GM23338 (cell line): ENCODE measurements around the gene SMIM28. TPM values are rescaled to one million over a fixed set of nuclear protein-coding genes. Genes with fewer than 3 reads are reported as not detected.

Experiments used
- ATAC-seq: fragments of 200-7000 bp; cut with Tn5 transposase; 3 replicates; pipeline ENCODE4 v1.9.1; 2020
- DNase-seq: peaks from one replicate; pipeline ENCODE4 v3.0.0-alpha.2; 2015; ENCODE audit warnings: low spot score
- H2AFZ ChIP-seq: fragments of 200-600 bp; sonication (generic); 2 replicates; pipeline ENCODE4 v1.8.0; 2016; ENCODE audit warnings: antibody characterized with exemption, mild to moderate bottlenecking, moderate library complexity
- H3F3A ChIP-seq: fragments of 200-600 bp; sonication (generic); replicated peaks from 2 replicates; pipeline ENCODE4 v1.8.0; 2017; ENCODE audit warnings: antibody characterized with exemption, mixed run types, low read depth
- H3K27ac ChIP-seq: fragments of 200-600 bp; sonication (generic); 2 replicates; pipeline ENCODE4 v1.6.1; 2016; ENCODE audit warnings: low read depth
- H3K27me3 ChIP-seq: fragments of 200-600 bp; sonication (generic); 2 replicates; pipeline ENCODE4 v1.8.0; 2016; ENCODE audit warnings: mild to moderate bottlenecking, mixed run types, moderate library complexity; ENCODE audit not compliant: insufficient read depth
- H3K36me3 ChIP-seq: fragments of 200-600 bp; sonication (generic); 2 replicates; pipeline ENCODE4 v1.8.0; 2016; ENCODE audit warnings: mild to moderate bottlenecking; ENCODE audit not compliant: insufficient read depth
- H3K4me1 ChIP-seq: fragments of 200-600 bp; sonication (generic); 2 replicates; pipeline ENCODE4 v1.8.0; 2016; ENCODE audit warnings: mild to moderate bottlenecking, moderate library complexity; ENCODE audit not compliant: insufficient read depth
- H3K4me2 ChIP-seq: fragments of 200-600 bp; sonication (generic); 2 replicates; pipeline ENCODE4 v1.7.1; 2017; ENCODE audit warnings: mixed run types
- H3K4me3 ChIP-seq: fragments of 200-600 bp; sonication (generic); 2 replicates; pipeline ENCODE4 v1.6.1; 2016; ENCODE audit warnings: mixed run types
- H3K79me2 ChIP-seq: fragments of 200-600 bp; sonication (generic); replicated peaks from 2 replicates; pipeline ENCODE4 v1.8.0; 2017; ENCODE audit warnings: mild to moderate bottlenecking; ENCODE audit not compliant: insufficient read depth
- H3K9me2 ChIP-seq: fragments of 200-600 bp; sonication (generic); 2 replicates; pipeline ENCODE4 v1.8.0; 2017; ENCODE audit not compliant: insufficient read depth
- H4K20me1 ChIP-seq: fragments of 200-600 bp; sonication (generic); replicated peaks from 2 replicates; pipeline ENCODE4 v1.8.0; 2017; ENCODE audit warnings: mild to moderate bottlenecking; ENCODE audit not compliant: insufficient read depth
- H3K27ac Mint-ChIP-seq: 2 replicates; pipeline ENCODE4 v1.8.0; 2020; ENCODE audit warnings: inconsistent platforms, mild to moderate bottlenecking, moderate library complexity, mixed read lengths
- H3K27me3 Mint-ChIP-seq: 3 replicates; pipeline ENCODE4 v1.8.0; 2022; ENCODE audit warnings: low read depth, mild to moderate bottlenecking, moderate library complexity, mixed read lengths, inconsistent platforms; ENCODE audit not compliant: insufficient read depth, poor library complexity
- H3K36me3 Mint-ChIP-seq: 3 replicates; pipeline ENCODE4 v1.8.0; 2021; ENCODE audit warnings: low read depth, mild to moderate bottlenecking, inconsistent platforms, moderate library complexity, mixed read lengths
- H3K4me1 Mint-ChIP-seq: 3 replicates; pipeline ENCODE4 v1.8.0; 2020; ENCODE audit warnings: mild to moderate bottlenecking, inconsistent platforms, mixed read lengths
- H3K4me3 Mint-ChIP-seq: 3 replicates; pipeline ENCODE4 v1.8.0; 2021; ENCODE audit warnings: moderate library complexity, mild to moderate bottlenecking, inconsistent platforms, mixed read lengths
- H3K9me3 Mint-ChIP-seq: 3 replicates; pipeline ENCODE4 v1.8.0; 2020; ENCODE audit warnings: moderate library complexity, mild to moderate bottlenecking, inconsistent platforms, mixed read lengths
- EZH2 ChIP-seq: fragments of 200-600 bp; sonication (generic); IDR thresholded peaks from one replicate; pipeline ENCODE4 v1.8.0; 2017; ENCODE audit warnings: antibody characterized with exemption, mild to moderate bottlenecking, low read depth; ENCODE audit not compliant: unreplicated experiment
- EZH2phosphoT487 ChIP-seq: fragments of 200-600 bp; sonication (generic); IDR thresholded peaks from one replicate; pipeline ENCODE4 v1.8.1; 2018; ENCODE audit warnings: antibody characterized with exemption; ENCODE audit not compliant: unreplicated experiment
- JUNB ChIP-seq: IDR thresholded peaks from one replicate; pipeline ENCODE4 v1.6.1; 2016; ENCODE audit warnings: antibody characterized with exemption; ENCODE audit not compliant: unreplicated experiment
- NANOG ChIP-seq: IDR thresholded peaks from 2 replicates; pipeline ENCODE4 v1.6.1; 2016; ENCODE audit warnings: antibody characterized with exemption, borderline replicate concordance
- STAT1 ChIP-seq: IDR thresholded peaks from one replicate; pipeline ENCODE4 v1.6.1; 2016; ENCODE audit warnings: antibody characterized with exemption; ENCODE audit not compliant: unreplicated experiment
- ZNF114 ChIP-seq: fragments of 250-450 bp; sonication (Bioruptor Pico); IDR thresholded peaks from 2 replicates; pipeline ENCODE4 v1.5.0; 2020; ENCODE audit warnings: mild to moderate bottlenecking, moderate library complexity
- polyA plus RNA-seq: library from polyadenylated mRNA; unstranded; fragments of >200 nt; fragmentation: Nextera tagmentation; extraction: Ambion mirVana; gene quantifications from 2 replicates; pipeline ENCODE4 v1.2.1, GENCODE V29; 2016
- total RNA-seq: library from RNA; depleted of rRNA; stranded (reverse); fragments of >200 nt; shearing (Covaris generic); gene quantifications from 2 replicates; pipeline ENCODE4 v1.2.3, GENCODE V29; 2014
- TF ChIP-seq, protein P1 (sequence below): IDR thresholded peaks from 2 replicates; pipeline ENCODE4 v1.6.1; 2016; ENCODE audit warnings: antibody characterized with exemption
- TF ChIP-seq, protein P2 (sequence below): IDR thresholded peaks from one replicate; pipeline ENCODE4 v1.6.1; 2018; ENCODE audit warnings: antibody characterized with exemption; ENCODE audit not compliant: unreplicated experiment
- TF ChIP-seq, protein P3 (sequence below): fragments of 250-450 bp; sonication (Bioruptor Pico); IDR thresholded peaks from 2 replicates; pipeline ENCODE4 v1.5.0; 2020; ENCODE audit warnings: mild to moderate bottlenecking, moderate library complexity

SMIM28 gene
- total and polyA plus RNA-seq, 2 experiments from 2014 or later: not detected

DNA sequence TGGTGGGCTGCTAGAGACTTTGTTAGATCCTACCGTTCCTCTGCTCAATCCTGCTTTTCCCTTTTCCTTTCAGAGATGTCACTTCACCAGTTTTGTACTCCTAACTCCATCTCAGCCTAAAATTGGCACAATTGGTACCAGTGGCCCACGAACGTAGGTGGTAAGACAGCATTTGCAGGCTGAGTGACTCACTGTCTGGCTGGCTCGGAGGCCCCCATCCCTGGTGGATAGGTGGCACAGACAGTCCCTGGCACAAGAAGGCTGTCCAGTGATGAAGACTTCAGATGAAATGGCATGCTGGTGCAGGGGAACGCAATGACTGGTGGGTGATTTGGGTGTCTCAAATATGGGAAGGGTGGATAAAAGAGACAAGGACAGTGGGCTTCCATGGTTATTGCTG, 37.4 kb downstream of the SMIM28 start:
- no peaks in the 10 kb centered on the region for H3K9me3 Mint-ChIP-seq
- Histone ChIP-seq H3K36me3 (peaks cover 17% of the 10 kb centered on the region), H3K9me2 (no peaks in the 10 kb centered on the region)

More for the DNA sequence above, 37.4 kb downstream of the SMIM28 start:
- H3K27me3 ChIP-seq: no peaks in the 10 kb centered on the region
- H3K4me1 Mint-ChIP-seq: no peaks in the 10 kb centered on the region
- peaks cover 5% of the 10 kb centered on the region for H3K27me3 Mint-ChIP-seq
- peaks cover 52% of the 10 kb centered on the region for H3K36me3 Mint-ChIP-seq
- no peaks in the 10 kb centered on the region; the same call in 1 of the 2 replicates for H4K20me1 ChIP-seq
- H3F3A ChIP-seq: no peaks in the 10 kb centered on the region
- H3K4me2 ChIP-seq: no peak overlapping the region
- DNase-seq: no peak
- no peaks in the 10 kb centered on the region for H3K79me2 ChIP-seq
- TF ChIP-seq, protein P1, sequence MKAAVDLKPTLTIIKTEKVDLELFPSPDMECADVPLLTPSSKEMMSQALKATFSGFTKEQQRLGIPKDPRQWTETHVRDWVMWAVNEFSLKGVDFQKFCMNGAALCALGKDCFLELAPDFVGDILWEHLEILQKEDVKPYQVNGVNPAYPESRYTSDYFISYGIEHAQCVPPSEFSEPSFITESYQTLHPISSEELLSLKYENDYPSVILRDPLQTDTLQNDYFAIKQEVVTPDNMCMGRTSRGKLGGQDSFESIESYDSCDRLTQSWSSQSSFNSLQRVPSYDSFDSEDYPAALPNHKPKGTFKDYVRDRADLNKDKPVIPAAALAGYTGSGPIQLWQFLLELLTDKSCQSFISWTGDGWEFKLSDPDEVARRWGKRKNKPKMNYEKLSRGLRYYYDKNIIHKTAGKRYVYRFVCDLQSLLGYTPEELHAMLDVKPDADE: no peak
- no peak for TF ChIP-seq NANOG
- TF ChIP-seq, protein P2, sequence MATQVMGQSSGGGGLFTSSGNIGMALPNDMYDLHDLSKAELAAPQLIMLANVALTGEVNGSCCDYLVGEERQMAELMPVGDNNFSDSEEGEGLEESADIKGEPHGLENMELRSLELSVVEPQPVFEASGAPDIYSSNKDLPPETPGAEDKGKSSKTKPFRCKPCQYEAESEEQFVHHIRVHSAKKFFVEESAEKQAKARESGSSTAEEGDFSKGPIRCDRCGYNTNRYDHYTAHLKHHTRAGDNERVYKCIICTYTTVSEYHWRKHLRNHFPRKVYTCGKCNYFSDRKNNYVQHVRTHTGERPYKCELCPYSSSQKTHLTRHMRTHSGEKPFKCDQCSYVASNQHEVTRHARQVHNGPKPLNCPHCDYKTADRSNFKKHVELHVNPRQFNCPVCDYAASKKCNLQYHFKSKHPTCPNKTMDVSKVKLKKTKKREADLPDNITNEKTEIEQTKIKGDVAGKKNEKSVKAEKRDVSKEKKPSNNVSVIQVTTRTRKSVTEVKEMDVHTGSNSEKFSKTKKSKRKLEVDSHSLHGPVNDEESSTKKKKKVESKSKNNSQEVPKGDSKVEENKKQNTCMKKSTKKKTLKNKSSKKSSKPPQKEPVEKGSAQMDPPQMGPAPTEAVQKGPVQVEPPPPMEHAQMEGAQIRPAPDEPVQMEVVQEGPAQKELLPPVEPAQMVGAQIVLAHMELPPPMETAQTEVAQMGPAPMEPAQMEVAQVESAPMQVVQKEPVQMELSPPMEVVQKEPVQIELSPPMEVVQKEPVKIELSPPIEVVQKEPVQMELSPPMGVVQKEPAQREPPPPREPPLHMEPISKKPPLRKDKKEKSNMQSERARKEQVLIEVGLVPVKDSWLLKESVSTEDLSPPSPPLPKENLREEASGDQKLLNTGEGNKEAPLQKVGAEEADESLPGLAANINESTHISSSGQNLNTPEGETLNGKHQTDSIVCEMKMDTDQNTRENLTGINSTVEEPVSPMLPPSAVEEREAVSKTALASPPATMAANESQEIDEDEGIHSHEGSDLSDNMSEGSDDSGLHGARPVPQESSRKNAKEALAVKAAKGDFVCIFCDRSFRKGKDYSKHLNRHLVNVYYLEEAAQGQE: no peak
- TF ChIP-seq, protein P3, sequence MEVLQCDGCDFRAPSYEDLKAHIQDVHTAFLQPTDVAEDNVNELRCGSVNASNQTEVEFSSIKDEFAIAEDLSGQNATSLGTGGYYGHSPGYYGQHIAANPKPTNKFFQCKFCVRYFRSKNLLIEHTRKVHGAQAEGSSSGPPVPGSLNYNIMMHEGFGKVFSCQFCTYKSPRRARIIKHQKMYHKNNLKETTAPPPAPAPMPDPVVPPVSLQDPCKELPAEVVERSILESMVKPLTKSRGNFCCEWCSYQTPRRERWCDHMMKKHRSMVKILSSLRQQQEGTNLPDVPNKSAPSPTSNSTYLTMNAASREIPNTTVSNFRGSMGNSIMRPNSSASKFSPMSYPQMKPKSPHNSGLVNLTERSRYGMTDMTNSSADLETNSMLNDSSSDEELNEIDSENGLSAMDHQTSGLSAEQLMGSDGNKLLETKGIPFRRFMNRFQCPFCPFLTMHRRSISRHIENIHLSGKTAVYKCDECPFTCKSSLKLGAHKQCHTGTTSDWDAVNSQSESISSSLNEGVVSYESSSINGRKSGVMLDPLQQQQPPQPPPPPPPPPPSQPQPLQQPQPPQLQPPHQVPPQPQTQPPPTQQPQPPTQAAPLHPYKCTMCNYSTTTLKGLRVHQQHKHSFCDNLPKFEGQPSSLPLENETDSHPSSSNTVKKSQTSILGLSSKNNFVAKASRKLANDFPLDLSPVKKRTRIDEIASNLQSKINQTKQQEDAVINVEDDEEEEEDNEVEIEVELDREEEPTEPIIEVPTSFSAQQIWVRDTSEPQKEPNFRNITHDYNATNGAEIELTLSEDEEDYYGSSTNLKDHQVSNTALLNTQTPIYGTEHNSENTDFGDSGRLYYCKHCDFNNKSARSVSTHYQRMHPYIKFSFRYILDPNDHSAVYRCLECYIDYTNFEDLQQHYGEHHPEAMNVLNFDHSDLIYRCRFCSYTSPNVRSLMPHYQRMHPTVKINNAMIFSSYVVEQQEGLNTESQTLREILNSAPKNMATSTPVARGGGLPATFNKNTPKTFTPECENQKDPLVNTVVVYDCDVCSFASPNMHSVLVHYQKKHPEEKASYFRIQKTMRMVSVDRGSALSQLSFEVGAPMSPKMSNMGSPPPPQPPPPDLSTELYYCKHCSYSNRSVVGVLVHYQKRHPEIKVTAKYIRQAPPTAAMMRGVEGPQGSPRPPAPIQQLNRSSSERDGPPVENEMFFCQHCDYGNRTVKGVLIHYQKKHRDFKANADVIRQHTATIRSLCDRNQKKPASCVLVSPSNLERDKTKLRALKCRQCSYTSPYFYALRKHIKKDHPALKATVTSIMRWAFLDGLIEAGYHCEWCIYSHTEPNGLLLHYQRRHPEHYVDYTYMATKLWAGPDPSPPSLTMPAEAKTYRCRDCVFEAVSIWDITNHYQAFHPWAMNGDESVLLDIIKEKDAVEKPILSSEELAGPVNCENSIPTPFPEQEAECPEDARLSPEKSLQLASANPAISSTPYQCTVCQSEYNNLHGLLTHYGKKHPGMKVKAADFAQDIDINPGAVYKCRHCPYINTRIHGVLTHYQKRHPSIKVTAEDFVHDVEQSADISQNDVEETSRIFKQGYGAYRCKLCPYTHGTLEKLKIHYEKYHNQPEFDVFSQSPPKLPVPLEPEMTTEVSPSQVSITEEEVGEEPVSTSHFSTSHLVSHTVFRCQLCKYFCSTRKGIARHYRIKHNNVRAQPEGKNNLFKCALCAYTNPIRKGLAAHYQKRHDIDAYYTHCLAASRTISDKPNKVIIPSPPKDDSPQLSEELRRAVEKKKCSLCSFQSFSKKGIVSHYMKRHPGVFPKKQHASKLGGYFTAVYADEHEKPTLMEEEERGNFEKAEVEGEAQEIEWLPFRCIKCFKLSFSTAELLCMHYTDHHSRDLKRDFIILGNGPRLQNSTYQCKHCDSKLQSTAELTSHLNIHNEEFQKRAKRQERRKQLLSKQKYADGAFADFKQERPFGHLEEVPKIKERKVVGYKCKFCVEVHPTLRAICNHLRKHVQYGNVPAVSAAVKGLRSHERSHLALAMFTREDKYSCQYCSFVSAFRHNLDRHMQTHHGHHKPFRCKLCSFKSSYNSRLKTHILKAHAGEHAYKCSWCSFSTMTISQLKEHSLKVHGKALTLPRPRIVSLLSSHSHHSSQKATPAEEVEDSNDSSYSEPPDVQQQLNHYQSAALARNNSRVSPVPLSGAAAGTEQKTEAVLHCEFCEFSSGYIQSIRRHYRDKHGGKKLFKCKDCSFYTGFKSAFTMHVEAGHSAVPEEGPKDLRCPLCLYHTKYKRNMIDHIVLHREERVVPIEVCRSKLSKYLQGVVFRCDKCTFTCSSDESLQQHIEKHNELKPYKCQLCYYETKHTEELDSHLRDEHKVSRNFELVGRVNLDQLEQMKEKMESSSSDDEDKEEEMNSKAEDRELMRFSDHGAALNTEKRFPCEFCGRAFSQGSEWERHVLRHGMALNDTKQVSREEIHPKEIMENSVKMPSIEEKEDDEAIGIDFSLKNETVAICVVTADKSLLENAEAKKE: no peak
- no peak for TF ChIP-seq ZNF114 (CRISPR knock-in tag)
- TF ChIP-seq JUNB: no peak
- no peak for TF ChIP-seq EZH2phosphoT487
- no peak for TF ChIP-seq STAT1
- no peak for TF ChIP-seq EZH2
- H3K4me3 ChIP-seq: no peak overlapping the region
- H3K4me3 Mint-ChIP-seq: no peak overlapping the region
- no peak overlapping the region for H3K27ac Mint-ChIP-seq
- no peak for ATAC-seq
- H3K4me1 ChIP-seq: no peaks in the 10 kb centered on the region
- no peak overlapping the region for H2AFZ ChIP-seq
- no peak overlapping the region for H3K27ac ChIP-seq
